WI38 (cell line): Measurements from ENCODE around the gene PHOX2A.

ENCODE experiments used
- H3K4me3 ChIP-seq: 2 replicates; pipeline ENCODE4 v1.5.1; 2011; ENCODE audit warnings: low read depth, mild to moderate bottlenecking, control low read depth, low read length
- TF ChIP-seq, protein P1 (sequence below): IDR thresholded peaks from 2 replicates; pipeline ENCODE4 v1.5.1; 2012; ENCODE audit warnings: low read depth, mild to moderate bottlenecking, control low read depth, low read length

PHOX2A gene

DNA sequence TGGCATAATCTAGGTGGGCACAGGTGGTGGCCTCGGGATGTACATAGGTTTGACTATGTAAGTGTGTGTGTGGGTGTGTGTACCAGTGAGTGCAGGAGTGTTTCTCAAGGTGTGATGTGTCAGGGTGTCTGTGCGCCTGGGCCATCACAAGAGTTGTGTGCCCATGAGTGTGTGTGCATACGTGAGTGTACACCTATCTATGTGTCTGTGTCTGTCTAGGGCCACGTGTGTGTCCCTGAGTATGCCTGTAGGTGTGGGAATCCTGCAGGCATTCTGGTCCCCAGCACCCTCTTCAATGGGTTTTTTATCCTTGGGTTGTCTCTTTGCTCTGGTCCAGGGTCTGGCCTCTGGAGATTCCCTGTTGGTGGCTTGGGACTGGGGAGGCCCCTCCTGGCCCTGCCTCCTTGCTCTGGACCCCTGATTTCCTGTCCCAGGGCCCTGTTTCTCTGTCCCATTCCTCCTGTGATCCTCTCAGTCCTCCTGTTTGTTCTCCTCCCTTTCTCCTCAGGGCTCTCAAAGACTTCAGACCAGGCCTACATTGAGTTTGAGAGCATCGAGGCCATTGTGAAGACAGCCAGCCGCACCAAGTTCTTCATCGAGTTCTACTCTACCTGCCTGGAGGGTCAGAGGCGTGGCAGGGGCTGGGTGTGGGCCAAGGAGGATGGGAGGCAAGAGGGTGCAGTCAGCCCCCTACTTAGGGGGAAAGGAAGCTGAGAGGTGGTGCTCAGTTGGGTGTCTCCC lies 10.0 kb downstream of the PHOX2A start:
- no peak overlapping the region for H3K4me3 ChIP-seq
- TF ChIP-seq, protein P1, sequence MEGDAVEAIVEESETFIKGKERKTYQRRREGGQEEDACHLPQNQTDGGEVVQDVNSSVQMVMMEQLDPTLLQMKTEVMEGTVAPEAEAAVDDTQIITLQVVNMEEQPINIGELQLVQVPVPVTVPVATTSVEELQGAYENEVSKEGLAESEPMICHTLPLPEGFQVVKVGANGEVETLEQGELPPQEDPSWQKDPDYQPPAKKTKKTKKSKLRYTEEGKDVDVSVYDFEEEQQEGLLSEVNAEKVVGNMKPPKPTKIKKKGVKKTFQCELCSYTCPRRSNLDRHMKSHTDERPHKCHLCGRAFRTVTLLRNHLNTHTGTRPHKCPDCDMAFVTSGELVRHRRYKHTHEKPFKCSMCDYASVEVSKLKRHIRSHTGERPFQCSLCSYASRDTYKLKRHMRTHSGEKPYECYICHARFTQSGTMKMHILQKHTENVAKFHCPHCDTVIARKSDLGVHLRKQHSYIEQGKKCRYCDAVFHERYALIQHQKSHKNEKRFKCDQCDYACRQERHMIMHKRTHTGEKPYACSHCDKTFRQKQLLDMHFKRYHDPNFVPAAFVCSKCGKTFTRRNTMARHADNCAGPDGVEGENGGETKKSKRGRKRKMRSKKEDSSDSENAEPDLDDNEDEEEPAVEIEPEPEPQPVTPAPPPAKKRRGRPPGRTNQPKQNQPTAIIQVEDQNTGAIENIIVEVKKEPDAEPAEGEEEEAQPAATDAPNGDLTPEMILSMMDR, result no peak

DNA sequence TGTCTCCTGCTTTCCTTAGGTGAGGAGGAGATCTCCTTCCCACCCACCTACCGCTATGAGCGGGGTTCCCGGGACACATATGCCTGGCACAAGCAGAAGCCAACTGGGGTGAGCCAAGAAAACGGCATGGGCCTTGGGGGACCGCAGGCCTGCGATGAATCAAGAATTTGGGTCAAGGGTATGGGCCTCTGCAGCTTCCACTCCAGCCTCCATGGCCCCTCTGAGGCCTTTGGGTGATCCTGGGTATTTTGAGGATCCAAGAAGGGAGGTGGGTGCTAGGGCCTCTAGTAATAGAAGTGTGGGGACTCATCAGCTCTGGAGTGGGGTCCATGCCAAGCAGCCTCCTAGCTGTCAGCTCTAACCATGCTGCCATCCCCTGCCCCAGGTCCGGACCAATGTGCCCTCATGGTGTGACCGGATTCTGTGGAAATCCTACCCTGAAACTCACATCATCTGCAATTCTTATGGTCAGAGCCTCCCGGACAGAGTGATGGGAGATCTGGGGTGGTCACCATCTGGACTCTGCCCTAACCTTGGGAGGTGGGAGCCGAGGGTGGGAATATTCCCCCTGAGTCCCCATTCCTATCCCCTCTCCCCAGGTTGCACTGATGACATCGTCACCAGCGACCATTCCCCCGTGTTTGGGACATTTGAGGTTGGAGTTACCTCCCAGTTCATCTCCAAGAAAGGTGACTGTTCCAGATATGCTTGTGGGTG lies 10.8 kb downstream of the PHOX2A start:
- H3K4me3 ChIP-seq, result no peak overlapping the region
- TF ChIP-seq, protein P1, result no peak

DNA sequence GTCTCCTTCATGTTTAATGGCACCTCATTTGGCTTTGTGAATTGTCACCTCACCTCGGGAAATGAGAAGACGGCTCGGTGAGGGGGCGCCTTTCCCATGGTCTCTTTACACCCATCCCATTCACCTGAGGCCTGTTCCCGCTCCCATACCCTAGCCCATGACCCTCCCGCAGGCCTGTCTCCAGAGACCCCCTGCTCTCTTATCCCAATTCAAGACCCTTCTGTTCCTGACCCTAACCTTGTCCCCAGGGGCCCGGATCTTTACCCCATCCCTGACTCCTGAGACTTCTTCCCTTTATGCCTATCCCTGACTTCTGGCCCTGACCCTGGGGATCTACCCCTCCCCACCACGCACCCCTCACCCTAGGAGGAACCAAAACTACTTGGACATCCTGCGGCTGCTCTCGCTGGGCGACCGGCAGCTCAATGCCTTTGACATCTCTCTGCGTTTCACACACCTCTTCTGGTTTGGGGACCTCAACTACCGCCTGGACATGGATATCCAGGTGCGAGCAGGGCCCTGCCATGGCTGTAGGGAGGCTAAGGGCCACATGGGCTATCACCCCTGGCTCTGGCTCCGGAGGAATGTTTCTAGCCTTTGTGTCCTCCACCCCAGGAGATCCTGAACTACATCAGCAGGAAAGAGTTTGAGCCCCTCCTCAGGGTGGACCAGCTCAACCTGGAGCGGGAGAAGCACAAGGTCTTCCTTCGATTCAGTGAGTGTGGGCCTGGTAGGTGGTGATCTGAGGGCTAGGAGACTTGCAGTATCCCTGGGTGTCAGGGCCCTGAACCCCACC lies 11.5 kb downstream of the PHOX2A start:
- no peak overlapping the region for H3K4me3 ChIP-seq
- TF ChIP-seq, protein P1, result no peak

DNA sequence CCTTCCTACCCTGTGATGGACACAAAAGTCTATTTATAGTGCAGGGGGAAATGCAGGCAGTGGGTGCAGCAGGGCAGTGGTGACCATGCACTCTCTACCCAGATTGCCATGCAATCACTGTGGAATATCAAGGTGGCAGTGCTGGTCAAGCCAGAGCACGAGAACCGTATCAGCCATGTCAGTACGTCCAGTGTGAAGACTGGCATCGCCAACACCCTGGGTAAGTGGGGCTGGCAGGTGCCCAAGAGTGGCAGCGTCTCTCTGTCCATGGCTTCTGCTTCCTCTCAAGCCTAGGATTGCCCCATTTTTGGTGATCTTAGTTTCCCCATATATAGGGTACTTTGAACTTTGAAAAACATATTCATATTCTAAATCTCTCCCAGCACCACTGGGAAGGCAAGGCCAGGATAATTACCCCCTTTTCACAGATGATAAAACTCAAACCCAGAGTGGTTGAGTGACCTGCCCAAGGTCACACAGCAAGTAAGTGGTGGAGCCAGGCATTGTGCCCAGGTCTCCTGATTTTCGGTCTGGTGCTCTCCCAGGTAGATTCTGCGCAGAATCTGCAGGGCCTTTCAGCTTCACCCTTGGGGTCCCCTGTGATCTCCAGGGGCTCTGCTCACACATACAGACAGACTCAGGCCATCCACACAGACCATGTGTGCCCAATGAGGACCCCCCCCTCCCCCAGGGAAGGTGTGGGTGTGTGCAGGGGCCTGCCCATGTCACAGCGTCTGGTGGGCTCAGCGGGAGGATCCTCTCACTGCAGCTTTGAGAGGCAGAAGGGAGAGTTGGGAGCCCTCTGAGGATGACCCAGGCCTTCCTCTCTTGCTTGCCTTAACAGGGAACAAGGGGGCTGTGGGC lies 12.3 kb downstream of the PHOX2A start:
- TF ChIP-seq, protein P1, result no peak
- H3K4me3 ChIP-seq, result no peak overlapping the region

DNA sequence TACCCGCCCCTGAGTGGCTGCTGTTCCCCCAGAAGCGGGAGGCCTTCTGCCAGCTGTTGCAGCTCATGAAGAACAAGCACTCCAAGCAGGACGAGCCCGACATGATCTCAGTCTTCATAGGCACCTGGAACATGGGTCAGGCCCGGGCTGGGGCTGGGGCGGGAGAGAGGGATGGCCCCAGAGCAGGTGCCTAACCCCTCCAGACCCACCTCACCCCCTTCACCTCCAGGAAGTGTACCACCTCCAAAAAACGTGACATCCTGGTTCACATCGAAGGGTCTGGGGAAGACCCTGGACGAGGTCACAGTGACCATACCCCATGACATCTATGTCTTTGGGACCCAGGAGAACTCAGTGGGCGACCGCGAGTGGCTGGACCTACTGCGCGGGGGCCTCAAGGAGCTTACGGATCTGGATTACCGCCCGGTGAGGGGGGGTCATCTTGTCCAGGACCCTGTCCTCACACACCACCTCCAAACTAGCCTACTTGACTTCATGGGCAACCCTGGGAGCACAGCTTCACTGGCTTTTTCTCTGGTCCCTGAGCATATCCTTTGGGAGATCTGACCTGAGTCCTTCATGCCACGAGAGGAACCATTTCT lies 13.1 kb downstream of the PHOX2A start:
- H3K4me3 ChIP-seq, result no peak overlapping the region
- TF ChIP-seq, protein P1, result no peak

DNA sequence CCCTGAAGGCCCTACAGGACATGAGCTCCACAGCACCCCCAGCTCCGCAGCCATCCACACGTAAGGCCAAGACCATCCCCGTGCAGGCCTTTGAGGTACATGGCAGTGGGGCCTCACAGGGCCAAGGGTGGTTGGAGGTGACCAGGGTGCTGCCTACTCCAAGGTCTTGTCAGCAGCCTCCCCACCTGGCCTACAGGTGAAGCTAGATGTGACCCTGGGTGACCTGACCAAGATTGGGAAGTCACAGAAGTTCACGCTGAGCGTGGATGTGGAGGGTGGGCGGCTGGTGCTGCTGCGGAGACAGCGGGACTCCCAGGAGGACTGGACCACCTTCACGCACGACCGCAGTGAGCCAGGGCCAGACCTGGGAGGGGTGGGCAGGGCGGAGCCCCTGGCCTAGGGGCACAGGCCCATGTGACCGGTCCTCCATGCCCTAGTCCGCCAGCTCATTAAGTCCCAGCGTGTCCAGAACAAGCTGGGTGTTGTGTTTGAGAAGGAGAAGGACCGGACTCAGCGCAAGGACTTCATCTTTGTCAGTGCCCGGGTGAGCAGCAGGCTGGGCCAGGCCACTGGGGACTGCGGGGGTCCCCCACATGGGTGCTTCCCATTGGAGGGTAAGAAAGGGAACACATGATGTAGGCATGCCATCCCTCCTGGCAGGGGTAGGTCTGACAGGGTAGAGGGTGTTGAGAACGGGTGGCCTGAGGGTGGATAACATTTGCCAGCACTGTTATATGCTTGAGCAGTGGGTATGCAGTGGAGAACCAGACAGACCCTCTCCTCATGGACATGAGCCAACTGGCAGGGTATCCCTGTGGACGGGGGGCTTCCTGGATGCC lies 13.8 kb downstream of the PHOX2A start:
- TF ChIP-seq, protein P1, result no peak
- no peak overlapping the region for H3K4me3 ChIP-seq
